NK-92 (cell line): Measurements from ENCODE around the gene MBD3L5.
"Not testable (repeated sequence)": the region's sequence is repeated elsewhere in the genome, so short reads cannot be mapped to it uniquely, and the experiment has no call there.

Source experiments
- DNase-seq: peaks from one replicate; lab custom pipeline; 2025; ENCODE audit not compliant: unreplicated experiment; lab: John Stamatoyannopoulos, UW

The MBD3L5 gene

GRCh38 chr19:7051421-7051820 lies 21.0 kb downstream of the MBD3L5 start:
- not testable (repeated sequence) for DNase-seq

- DNase-seq = not testable (repeated sequence)
These were observed 22.5 kb downstream of the MBD3L5 start for GRCh38 chr19:7052896-7053295.

- not testable (repeated sequence) for DNase-seq
These were observed 24.4 kb downstream of the MBD3L5 start for GRCh38 chr19:7054635-7055368.

GRCh38 chr19:7055679-7056078 lies 25.3 kb downstream of the MBD3L5 start:
- not testable (repeated sequence) for DNase-seq

- not testable (repeated sequence) for DNase-seq
These were observed 26.0 kb downstream of the MBD3L5 start for GRCh38 chr19:7056371-7056770.

GRCh38 chr19:7058576-7058975 lies 28.2 kb downstream of the MBD3L5 start, which contains the start of gene MBD3L3:
Gene MBD3L3 (minus strand): TSS chr19:7058676. CDS start chr19:7058605, 71 bp downstream.
- DNase-seq = not testable (repeated sequence)

- not testable (repeated sequence) for DNase-seq
These were observed 29.6 kb downstream of the MBD3L5 start for GRCh38 chr19:7059977-7060376.

- no peak for DNase-seq
These were observed 33.0 kb downstream of the MBD3L5 start for GRCh38 chr19:7063339-7063738.

- no peak for DNase-seq
These were observed 33.5 kb downstream of the MBD3L5 start for GRCh38 chr19:7063764-7064418.

- DNase-seq = not testable (repeated sequence)
These were observed 36.7 kb downstream of the MBD3L5 start for GRCh38 chr19:7067122-7067521.

GRCh38 chr19:7067716-7068115 lies 37.3 kb downstream of the MBD3L5 start:
- DNase-seq = no peak

GRCh38 chr19:7068599-7068998 lies 38.2 kb downstream of the MBD3L5 start:
- no peak for DNase-seq

- DNase-seq = peak; percentile 91
These were observed 38.9 kb downstream of the MBD3L5 start, which contains the start of gene ZNF557 for GRCh38 chr19:7069042-7069903. Gene ZNF557 (plus strand): TSS chr19:7069703. CDS start chr19:7075075, 5,372 bp downstream.

GRCh38 chr19:7069904-7070226 lies 39.5 kb downstream of the MBD3L5 start:
- DNase-seq = no peak

- no peak for DNase-seq
These were observed 42.2 kb downstream of the MBD3L5 start for GRCh38 chr19:7072541-7072940.

- no peak for DNase-seq
These were observed 44.4 kb downstream of the MBD3L5 start for GRCh38 chr19:7074705-7075282.

- DNase-seq = no peak
These were observed 45.8 kb downstream of the MBD3L5 start for GRCh38 chr19:7076151-7076550.

GRCh38 chr19:7078008-7078407 lies 47.6 kb downstream of the MBD3L5 start:
- DNase-seq = no peak
